GM06990 (cell line): ENCODE data around the gene RAB20.

ENCODE experiments used
- DNase-seq: peaks from one replicate; pipeline ENCODE4 v3.0.0-alpha.2; 2011; ENCODE audit not compliant: insufficient read length; ENCODE audit errors: extremely low read depth
- H3K27me3 ChIP-seq: replicated peaks from 2 replicates; pipeline ENCODE4 v1.6.0; 2011; ENCODE audit warnings: low read length; ENCODE audit not compliant: control insufficient read depth, insufficient read depth
- H3K36me3 ChIP-seq: 2 replicates; pipeline ENCODE4 v1.5.1; 2011; ENCODE audit warnings: low read length; ENCODE audit not compliant: control insufficient read depth, insufficient read depth
- H3K4me3 ChIP-seq: replicated peaks from 2 replicates; pipeline ENCODE4 v1.5.1; 2011; ENCODE audit warnings: low read depth, mild to moderate bottlenecking, control low read depth, low read length
- TF ChIP-seq, protein P1 (sequence below): IDR thresholded peaks from 2 replicates; pipeline ENCODE4 v1.5.1; 2011; ENCODE audit warnings: low read length, control low read depth, mild to moderate bottlenecking, inconsistent platforms; ENCODE audit not compliant: insufficient read depth, poor library complexity, severe bottlenecking

The RAB20 gene

GRCh38 chr13:110565296-110565695, 3.8 kb upstream of the RAB20 start:
- DNase-seq: no peak
- no peak overlapping the region for H3K4me3 ChIP-seq
- H3K36me3 ChIP-seq: no peaks in the 10 kb centered on the region
- TF ChIP-seq, protein P1, sequence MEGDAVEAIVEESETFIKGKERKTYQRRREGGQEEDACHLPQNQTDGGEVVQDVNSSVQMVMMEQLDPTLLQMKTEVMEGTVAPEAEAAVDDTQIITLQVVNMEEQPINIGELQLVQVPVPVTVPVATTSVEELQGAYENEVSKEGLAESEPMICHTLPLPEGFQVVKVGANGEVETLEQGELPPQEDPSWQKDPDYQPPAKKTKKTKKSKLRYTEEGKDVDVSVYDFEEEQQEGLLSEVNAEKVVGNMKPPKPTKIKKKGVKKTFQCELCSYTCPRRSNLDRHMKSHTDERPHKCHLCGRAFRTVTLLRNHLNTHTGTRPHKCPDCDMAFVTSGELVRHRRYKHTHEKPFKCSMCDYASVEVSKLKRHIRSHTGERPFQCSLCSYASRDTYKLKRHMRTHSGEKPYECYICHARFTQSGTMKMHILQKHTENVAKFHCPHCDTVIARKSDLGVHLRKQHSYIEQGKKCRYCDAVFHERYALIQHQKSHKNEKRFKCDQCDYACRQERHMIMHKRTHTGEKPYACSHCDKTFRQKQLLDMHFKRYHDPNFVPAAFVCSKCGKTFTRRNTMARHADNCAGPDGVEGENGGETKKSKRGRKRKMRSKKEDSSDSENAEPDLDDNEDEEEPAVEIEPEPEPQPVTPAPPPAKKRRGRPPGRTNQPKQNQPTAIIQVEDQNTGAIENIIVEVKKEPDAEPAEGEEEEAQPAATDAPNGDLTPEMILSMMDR: no peak
- no peaks in the 10 kb centered on the region; the same call in 1 of the 2 replicates for H3K27me3 ChIP-seq

DNA sequence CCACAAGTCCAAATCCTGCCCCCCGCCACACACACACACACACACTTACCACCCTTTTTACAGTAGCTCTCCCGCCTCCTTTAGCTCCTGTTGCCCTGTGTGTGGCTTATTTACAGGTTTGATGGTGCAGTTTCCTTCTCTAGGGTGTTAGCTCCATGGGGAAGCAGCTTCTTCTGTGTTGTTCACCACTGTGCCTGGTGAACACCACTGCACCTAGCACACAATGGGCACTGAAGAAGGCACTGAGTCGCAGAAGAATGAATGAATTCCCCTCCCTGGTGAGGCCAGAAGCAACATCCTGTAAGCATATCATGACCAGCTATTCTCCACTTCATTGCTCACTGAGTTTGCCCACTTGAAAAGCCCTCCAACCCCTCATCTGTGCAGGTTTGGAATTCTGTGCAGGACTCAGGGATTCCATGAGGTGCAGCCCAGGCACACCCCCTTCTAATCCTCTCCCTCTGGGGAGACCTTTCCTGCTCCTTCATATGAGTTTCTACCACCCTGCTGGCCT, 3.0 kb upstream of the RAB20 start:
- DNase-seq: no peak
- Histone ChIP-seq H3K4me3 (no peak overlapping the region), H3K27me3 (no peaks in the 10 kb centered on the region; the same call in 1 of the 2 replicates), H3K36me3 (no peaks in the 10 kb centered on the region)
- TF ChIP-seq, protein P1: no peak

GRCh38 chr13:110563463-110563774, 1.9 kb upstream of the RAB20 start:
- no peak for DNase-seq
- H3K27me3 ChIP-seq: no peaks in the 10 kb centered on the region; the same call in 1 of the 2 replicates
- no peak overlapping the region for H3K4me3 ChIP-seq
- TF ChIP-seq, protein P1: no peak
- H3K36me3 ChIP-seq: no peaks in the 10 kb centered on the region

DNA sequence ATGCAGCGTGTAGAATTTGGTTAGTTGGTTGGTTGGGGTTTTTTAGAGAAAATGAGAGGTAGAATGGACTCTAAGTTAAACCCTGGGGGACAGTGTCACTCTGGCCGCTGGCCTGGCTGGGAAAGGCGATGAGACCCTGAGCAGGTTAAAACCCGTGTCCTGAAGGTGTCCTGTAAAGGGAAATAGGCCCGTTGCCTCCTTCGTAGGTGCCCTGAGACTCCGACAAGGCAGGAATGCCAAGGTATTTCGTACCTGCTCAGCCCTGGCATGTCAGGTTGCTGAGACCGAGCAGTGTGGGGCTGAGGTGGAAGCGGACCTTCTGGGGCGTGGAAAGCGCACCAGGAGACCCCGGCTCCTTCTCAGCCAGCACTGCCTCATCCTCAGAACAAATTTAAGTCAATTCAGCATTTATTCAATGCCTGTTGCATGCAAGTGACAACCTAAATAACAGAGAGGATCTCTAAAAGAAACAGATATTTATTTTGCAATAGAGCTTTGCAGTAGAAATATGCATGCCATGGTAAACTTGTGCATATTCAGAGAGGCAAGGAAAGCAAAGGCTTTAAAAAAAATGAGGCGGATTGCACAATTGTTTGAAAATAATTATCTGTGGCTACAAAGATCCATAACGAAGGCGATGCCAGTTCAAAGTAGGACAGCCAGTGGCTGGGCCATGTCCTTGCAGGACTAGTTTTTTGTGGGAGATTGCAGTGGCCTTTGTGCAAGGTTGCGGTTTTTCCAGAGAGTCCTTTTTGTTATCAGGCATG, 1.4 kb upstream of the RAB20 start:
- no peaks in the 10 kb centered on the region; the same call in 1 of the 2 replicates for H3K27me3 ChIP-seq
- TF ChIP-seq, protein P1: no peak
- no peak overlapping the region for H3K4me3 ChIP-seq
- DNase-seq: no peak
- H3K36me3 ChIP-seq: no peaks in the 10 kb centered on the region

GRCh38 chr13:110562036-110562597, 595 bp upstream of the RAB20 start:
- no peak for DNase-seq
- no peaks in the 10 kb centered on the region; the same call in 1 of the 2 replicates for H3K27me3 ChIP-seq
- H3K4me3 ChIP-seq: peak overlapping the region; percentile 68
- TF ChIP-seq, protein P1: no peak
- no peaks in the 10 kb centered on the region for H3K36me3 ChIP-seq
